Glutamatergic neuron (in vitro differentiated cells): Measurements from ENCODE around the gene APOL6. TPM values are rescaled to one million over a fixed set of nuclear protein-coding genes. Genes with fewer than 3 reads are reported as not detected.

Experiments
- DNase-seq: peaks from one replicate; pipeline ENCODE4 v3.0.0; 2022
- H3K27ac Mint-ChIP-seq: one replicate; pipeline ENCODE4 v1.8.0; 2020; ENCODE audit warnings: mild to moderate bottlenecking, mixed read lengths, inconsistent platforms; ENCODE audit not compliant: unreplicated experiment
- H3K27me3 Mint-ChIP-seq: one replicate; pipeline ENCODE4 v1.8.0; 2020; ENCODE audit warnings: mild to moderate bottlenecking, moderate library complexity, mixed read lengths, inconsistent platforms; ENCODE audit not compliant: unreplicated experiment
- H3K36me3 Mint-ChIP-seq: one replicate; pipeline ENCODE4 v1.8.0; 2020; ENCODE audit warnings: mild to moderate bottlenecking, mixed read lengths, inconsistent platforms; ENCODE audit not compliant: unreplicated experiment
- H3K4me1 Mint-ChIP-seq: one replicate; pipeline ENCODE4 v1.8.0; 2020; ENCODE audit warnings: mild to moderate bottlenecking, low read depth, mixed read lengths, inconsistent platforms; ENCODE audit not compliant: unreplicated experiment
- H3K4me3 Mint-ChIP-seq: one replicate; pipeline ENCODE4 v1.8.0; 2020; ENCODE audit warnings: mild to moderate bottlenecking, mixed read lengths, inconsistent platforms; ENCODE audit not compliant: unreplicated experiment
- H3K9me3 Mint-ChIP-seq: one replicate; pipeline ENCODE4 v1.8.0; 2020; ENCODE audit warnings: mild to moderate bottlenecking, moderate library complexity, mixed read lengths, inconsistent platforms; ENCODE audit not compliant: unreplicated experiment
- total RNA-seq: library from RNA; stranded (reverse); fragmentation: NEBNext Ultra II Directional; extraction: Animal tissue kit (Norgen Biotek cat#: 25700); gene quantifications from one replicate; pipeline ENCODE4 v1.2.1, GENCODE V29; 2021; ENCODE audit not compliant: unreplicated experiment
- TF ChIP-seq, protein P1 (sequence below): fragments of 200-600 bp; sonication (generic); IDR thresholded peaks from one replicate; pipeline ENCODE4 v1.5.0; 2021; ENCODE audit not compliant: partially characterized antibody, unreplicated experiment

Gene APOL6
- total RNA-seq, 1 donor from 2014 or later: not detected

DNA sequence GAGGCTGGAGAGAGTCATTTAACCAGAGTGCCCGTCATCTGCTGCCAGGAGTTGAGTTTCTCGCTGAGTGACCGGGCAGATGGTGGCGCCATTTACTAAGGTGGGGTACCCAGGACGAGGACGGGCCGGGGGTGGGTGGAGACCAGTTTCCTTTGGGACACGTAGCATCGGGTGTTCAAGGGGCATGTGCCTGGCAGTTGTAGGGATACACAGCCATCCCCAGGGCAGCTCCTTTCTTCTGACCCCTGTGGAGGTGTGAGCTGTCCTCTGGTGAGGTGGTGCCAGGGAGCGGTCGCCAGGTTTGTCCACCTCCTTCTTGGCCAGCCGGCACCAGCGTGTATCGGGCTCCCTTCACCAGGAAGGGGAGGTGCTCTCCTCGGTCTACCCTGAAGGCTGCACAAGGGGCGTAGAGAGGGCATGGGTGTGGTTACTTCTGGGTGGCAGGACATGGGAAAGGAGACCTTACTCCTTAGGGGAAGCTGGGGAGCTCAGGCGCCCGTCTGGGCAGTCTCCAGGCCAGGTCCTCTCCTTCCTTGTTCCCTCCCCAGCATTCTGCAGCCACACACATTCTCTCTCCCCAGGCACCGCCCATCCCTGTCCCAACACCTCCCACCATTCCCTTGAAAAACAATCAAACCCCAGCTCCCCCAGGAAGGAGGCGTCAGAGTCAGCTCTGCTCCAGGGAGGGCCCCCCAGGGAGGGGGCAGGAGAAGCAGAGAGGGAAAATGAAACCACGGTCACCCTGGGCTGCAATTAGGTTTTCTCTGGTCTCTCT, 20.8 kb upstream of the APOL6 start:
- Mint-ChIP-seq H3K4me1 (peaks cover 12% of the 10 kb centered on the region), H3K27ac (no peak overlapping the region), H3K36me3 (no peaks in the 10 kb centered on the region), H3K27me3 (peaks cover 12% of the 10 kb centered on the region), H3K9me3 (peaks cover 11% of the 10 kb centered on the region), H3K4me3 (peak overlapping the region; percentile 5)
- DNase-seq: peak; percentile 46
- TF ChIP-seq, protein P1, sequence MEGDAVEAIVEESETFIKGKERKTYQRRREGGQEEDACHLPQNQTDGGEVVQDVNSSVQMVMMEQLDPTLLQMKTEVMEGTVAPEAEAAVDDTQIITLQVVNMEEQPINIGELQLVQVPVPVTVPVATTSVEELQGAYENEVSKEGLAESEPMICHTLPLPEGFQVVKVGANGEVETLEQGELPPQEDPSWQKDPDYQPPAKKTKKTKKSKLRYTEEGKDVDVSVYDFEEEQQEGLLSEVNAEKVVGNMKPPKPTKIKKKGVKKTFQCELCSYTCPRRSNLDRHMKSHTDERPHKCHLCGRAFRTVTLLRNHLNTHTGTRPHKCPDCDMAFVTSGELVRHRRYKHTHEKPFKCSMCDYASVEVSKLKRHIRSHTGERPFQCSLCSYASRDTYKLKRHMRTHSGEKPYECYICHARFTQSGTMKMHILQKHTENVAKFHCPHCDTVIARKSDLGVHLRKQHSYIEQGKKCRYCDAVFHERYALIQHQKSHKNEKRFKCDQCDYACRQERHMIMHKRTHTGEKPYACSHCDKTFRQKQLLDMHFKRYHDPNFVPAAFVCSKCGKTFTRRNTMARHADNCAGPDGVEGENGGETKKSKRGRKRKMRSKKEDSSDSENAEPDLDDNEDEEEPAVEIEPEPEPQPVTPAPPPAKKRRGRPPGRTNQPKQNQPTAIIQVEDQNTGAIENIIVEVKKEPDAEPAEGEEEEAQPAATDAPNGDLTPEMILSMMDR: no peak

DNA sequence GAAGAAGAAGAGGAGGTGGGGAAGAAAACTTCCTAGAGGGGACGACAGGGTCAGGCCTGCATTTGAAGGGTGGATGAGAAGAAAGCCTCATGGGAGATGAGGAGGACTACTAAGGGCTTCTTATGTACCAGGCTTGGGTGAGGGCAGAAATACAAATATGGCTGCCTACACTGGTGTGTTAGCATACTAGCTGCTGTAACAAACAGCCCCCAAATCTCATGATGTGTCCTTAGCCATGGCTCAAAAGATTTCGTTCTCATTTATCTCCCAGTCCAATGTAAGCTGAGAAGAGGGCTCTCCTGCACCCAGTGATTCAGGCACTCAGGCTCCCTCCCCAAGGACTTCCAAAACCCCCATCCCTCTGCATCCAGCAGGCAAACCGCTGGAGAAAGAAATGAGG, 19.5 kb upstream of the APOL6 start:
- TF ChIP-seq, protein P1: no peak
- peaks cover 12% of the 10 kb centered on the region for H3K27me3 Mint-ChIP-seq
- peaks cover 8% of the 10 kb centered on the region for H3K9me3 Mint-ChIP-seq
- no peak for DNase-seq
- no peak overlapping the region for H3K27ac Mint-ChIP-seq
- peaks cover 10% of the 10 kb centered on the region for H3K4me1 Mint-ChIP-seq
- no peak overlapping the region for H3K4me3 Mint-ChIP-seq
- no peaks in the 10 kb centered on the region for H3K36me3 Mint-ChIP-seq

DNA sequence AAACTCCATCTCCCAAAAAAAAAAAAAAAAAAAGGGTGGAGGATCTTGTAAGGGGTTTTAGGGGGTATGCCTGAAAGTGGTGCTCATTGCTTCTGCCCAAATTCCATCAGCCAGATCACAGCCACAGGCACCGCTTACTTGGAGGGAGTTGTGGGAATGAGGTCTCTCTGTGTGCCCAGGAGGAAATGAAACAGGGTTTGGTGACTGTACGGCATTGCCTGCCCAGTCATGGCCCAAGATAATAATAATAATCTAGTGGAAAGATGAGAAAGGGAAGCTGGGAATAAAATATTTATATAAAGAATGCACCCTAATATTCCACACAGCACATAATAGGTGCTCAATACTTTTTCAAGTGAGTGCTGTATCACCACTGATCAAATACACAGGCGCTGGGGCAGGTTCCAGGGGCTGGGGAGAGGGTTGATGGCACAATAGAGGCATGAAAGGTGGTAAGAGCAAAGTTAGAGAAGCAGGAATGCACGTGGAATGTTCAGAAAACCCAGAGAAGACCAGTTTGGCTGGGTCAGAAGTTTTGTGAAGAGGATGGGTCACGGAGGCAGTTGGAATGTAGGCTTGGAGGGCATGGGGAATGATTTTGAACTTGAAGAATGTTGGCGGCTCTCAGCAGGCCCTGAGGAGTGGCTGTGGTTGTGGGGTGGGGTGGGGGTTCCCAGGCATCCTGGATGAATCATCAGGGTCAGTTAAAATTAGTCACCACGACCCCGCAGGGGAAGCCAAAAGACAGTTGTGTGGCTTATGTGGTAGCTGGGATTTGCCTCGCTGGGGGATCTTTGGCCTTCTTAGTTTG, 18.6 kb upstream of the APOL6 start:
- no peak for DNase-seq
- TF ChIP-seq, protein P1: no peak
- Mint-ChIP-seq H3K4me3 (no peak overlapping the region), H3K4me1 (peaks cover 9% of the 10 kb centered on the region), H3K27me3 (peaks cover 9% of the 10 kb centered on the region), H3K9me3 (peaks cover 5% of the 10 kb centered on the region), H3K36me3 (no peaks in the 10 kb centered on the region), H3K27ac (no peak overlapping the region)

DNA sequence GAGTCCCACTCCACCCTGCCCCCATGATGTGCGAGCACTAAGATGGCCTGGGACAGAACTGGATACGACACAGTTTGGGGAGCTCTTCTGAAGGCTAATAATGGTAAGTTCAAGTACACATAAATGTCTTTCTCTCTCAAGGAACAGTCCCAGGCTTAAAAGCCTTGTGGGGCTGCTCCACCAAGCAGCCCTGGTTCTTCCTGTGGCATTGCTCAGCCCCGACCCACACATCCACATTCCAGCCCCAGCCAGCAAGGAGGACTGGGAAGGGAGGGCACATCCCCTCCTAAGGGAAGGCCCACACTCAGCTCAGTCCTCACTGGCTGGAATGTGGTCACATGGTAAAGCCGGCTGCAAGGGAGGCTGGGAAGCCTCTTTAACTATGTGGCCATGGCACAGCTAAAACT, 17.9 kb upstream of the APOL6 start:
- H3K36me3 Mint-ChIP-seq: peaks cover 5% of the 10 kb centered on the region
- no peak overlapping the region for H3K4me3 Mint-ChIP-seq
- peaks cover 7% of the 10 kb centered on the region for H3K4me1 Mint-ChIP-seq
- peaks cover 4% of the 10 kb centered on the region for H3K9me3 Mint-ChIP-seq
- H3K27me3 Mint-ChIP-seq: peaks cover 9% of the 10 kb centered on the region
- TF ChIP-seq, protein P1: no peak
- no peak for DNase-seq
- no peak overlapping the region for H3K27ac Mint-ChIP-seq

DNA sequence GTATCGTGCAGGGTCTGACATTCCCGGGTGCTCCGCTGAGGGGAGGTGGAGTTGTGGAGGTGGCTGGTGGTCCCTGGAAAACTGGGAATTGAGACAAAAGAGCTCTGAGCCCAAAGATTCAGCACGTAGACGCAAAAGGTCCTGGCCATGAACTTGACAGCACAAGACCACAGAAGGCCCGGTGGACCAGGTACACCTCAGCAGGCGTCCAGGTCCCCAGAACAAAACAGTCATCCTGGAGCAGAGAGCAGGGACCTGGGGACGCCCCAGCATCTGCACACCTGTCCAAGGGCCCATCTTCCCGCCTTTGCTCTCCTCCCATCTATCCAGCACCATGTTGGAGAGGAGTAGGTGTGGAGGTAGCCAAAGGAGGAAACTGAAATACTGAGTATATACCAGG, 17.4 kb upstream of the APOL6 start:
- no peak overlapping the region for H3K27ac Mint-ChIP-seq
- H3K36me3 Mint-ChIP-seq: peaks cover 5% of the 10 kb centered on the region
- TF ChIP-seq, protein P1: no peak
- peaks cover 8% of the 10 kb centered on the region for H3K27me3 Mint-ChIP-seq
- H3K9me3 Mint-ChIP-seq: peaks cover 4% of the 10 kb centered on the region
- peaks cover 6% of the 10 kb centered on the region for H3K4me1 Mint-ChIP-seq
- H3K4me3 Mint-ChIP-seq: no peak overlapping the region
- no peak for DNase-seq
